GM12865 (cell line): ENCODE measurements around the gene NDUFS4.
"Not testable (repeated sequence)": the region's sequence is repeated elsewhere in the genome, so short reads cannot be mapped to it uniquely, and the experiment has no call there.

Experiments
- DNase-seq: peaks from one replicate; pipeline ENCODE4 v3.0.0; 2010; ENCODE audit warnings: low read depth
- H3K4me3 ChIP-seq: 2 replicates; pipeline ENCODE4 v1.5.1; 2011; ENCODE audit warnings: mild to moderate bottlenecking, low read depth, low read length, control low read depth
- CTCF ChIP-seq: IDR thresholded peaks from 2 replicates; pipeline ENCODE4 v1.5.1; 2011; ENCODE audit warnings: low read length, control low read depth, low read depth, inconsistent platforms; ENCODE audit not compliant: insufficient read depth; ENCODE audit errors: missing control alignments

Gene NDUFS4

GRCh38 chr5:53671447-53671846, 111.0 kb downstream of the NDUFS4 start:
- no peak for TF ChIP-seq CTCF
- H3K4me3 ChIP-seq, result no peak overlapping the region
- no peak for DNase-seq

GRCh38 chr5:53674121-53674520, 113.7 kb downstream of the NDUFS4 start:
- H3K4me3 ChIP-seq, result no peak overlapping the region
- TF ChIP-seq CTCF, result no peak
- DNase-seq, result no peak

GRCh38 chr5:53677632-53678031, 117.2 kb downstream of the NDUFS4 start:
- no peak for TF ChIP-seq CTCF
- no peak overlapping the region for H3K4me3 ChIP-seq
- DNase-seq, result no peak

GRCh38 chr5:53678981-53679660, 118.7 kb downstream of the NDUFS4 start:
- no peak overlapping the region for H3K4me3 ChIP-seq
- no peak for TF ChIP-seq CTCF

GRCh38 chr5:53681079-53681478, 120.6 kb downstream of the NDUFS4 start:
- no peak overlapping the region for H3K4me3 ChIP-seq
- no peak for DNase-seq
- no peak for TF ChIP-seq CTCF

More at GRCh38 chr5:53678981-53679660, 118.7 kb downstream of the NDUFS4 start:
- no peak for DNase-seq

- TF ChIP-seq CTCF, result no peak
- DNase-seq, result no peak
- H3K4me3 ChIP-seq, result no peak overlapping the region
These were observed 130.6 kb downstream of the NDUFS4 start for GRCh38 chr5:53691014-53691413.

GRCh38 chr5:53694520-53695022, 134.1 kb downstream of the NDUFS4 start:
- H3K4me3 ChIP-seq, result no peak overlapping the region
- TF ChIP-seq CTCF, result no peak
- no peak for DNase-seq

GRCh38 chr5:53710405-53710804, 150.0 kb downstream of the NDUFS4 start:
- not testable (repeated sequence) for H3K4me3 ChIP-seq

More at GRCh38 chr5:53710405-53710804, 150.0 kb downstream of the NDUFS4 start:
- DNase-seq, result not testable (repeated sequence)
